Ovary (tissue), 9 donors: ENCODE data around the gene ODF2L. TPM values are rescaled to one million over a fixed set of nuclear protein-coding genes. Genes with fewer than 3 reads are reported as not detected.

Experiments used
- DNase-seq, 5 donors: peaks; one replicate each; pipeline ENCODE4 v3.0.0-alpha.2; 2019 to 2020
- H3K27ac ChIP-seq, 2 donors: fragments of 200-600 bp; one replicate each; pipeline versions ENCODE4 v1.5.1 to v1.8.0; 2019 to 2022
- H3K27me3 ChIP-seq: fragments of 200-600 bp; one replicate; pipeline ENCODE4 v1.8.0; 2022
- H3K36me3 ChIP-seq: fragments of 200-600 bp; sonication (generic); one replicate; pipeline ENCODE4 v1.5.1; 2019
- H3K4me1 ChIP-seq: one replicate; pipeline ENCODE4 v1.8.1; 2013; ENCODE audit warnings: mild to moderate bottlenecking, moderate library complexity; ENCODE audit not compliant: insufficient read depth
- H3K4me3 ChIP-seq: fragments of 200-600 bp; sonication (generic); one replicate; pipeline ENCODE4 v1.5.1; 2017
- H3K9me3 ChIP-seq, 2 donors: fragments of 200-600 bp in 1 of 2; sonication (generic) in 1 of 2; one replicate each; pipeline versions ENCODE4 v1.5.1 to v1.8.1; 2013 to 2019; ENCODE audit warnings: mild to moderate bottlenecking in 1 of 2, moderate library complexity in 1 of 2
- EP300 ChIP-seq: sonication (generic); formaldehyde crosslinking; IDR thresholded peaks from one replicate; pipeline ENCODE4 v1.6.1; 2017; ENCODE audit warnings: antibody characterized with exemption
- POLR2A ChIP-seq: fragments of 450-650 bp; IDR thresholded peaks from one replicate; pipeline ENCODE4 v1.6.1; 2017; ENCODE audit warnings: antibody characterized with exemption, mild to moderate bottlenecking, moderate library complexity
- WGBS, 3 donors: extraction: QIAGEN DNeasy Blood & Tissue Kit in 1 of 3; methylation state at CpG; one replicate each; pipeline versions ENCODE4 v1.1.5 to v1.1.7; 2013 to 2017; 5-methylcytosine and 5-hydroxymethylcytosine counted together
- intact Hi-C, 4 donors: fragments of 100-400 bp; cut with DNase I; formaldehyde crosslinking; loops; one replicate each; pipeline versions ENCODE4 v1.11.0 to v1.15.1; 2022 to 2023
- polyA plus RNA-seq, 2 donors: library from polyadenylated mRNA; stranded (reverse); fragments of 200-250 nt in 1 of 2; fragments of 350-450 nt in 1 of 2; fragmentation: Illumina TruSeq in 1 of 2; extraction: RNeasy Lipid Tissue Mini Kit (QIAGEN cat#74804) in 1 of 2; gene quantifications; one replicate each; pipeline ENCODE4 v1.2.3, GENCODE V29; 2013 to 2014
- total RNA-seq, 7 donors: library from RNA; depleted of rRNA in 2 of 7; stranded (reverse); fragments of >200 nt in 2 of 7; fragmentation: NEBNext Ultra II Directional in 3 of 7; extraction: Animal tissue kit (Norgen Biotek cat#: 25700) in 3 of 7; gene quantifications; one replicate each; pipeline versions ENCODE4 v1.1.0 to v1.2.4, GENCODE V29; 2016 to 2023
- TF ChIP-seq, protein P1 (sequence below), 3 donors: fragments of 450-650 bp in 2 of 3; fragments of 200-600 bp in 1 of 3; IDR thresholded peaks; one replicate each; pipeline versions ENCODE4 v1.5.1 to v1.8.0; 2016 to 2022; ENCODE audit warnings: antibody characterized with exemption in 3 of 3, mild to moderate bottlenecking in 1 of 3
- donor health status: DM: no; HTN: no; CAD: no; lungs with moderate emphysema.
- donor health status: DM: no; HTN: no; CAD: no.
- donor health status: Bipolar disorder and iron deficiency.
- donor health status: DM: yes; HTN: yes; CAD: no.
- donor health status: DM: no; HTN: no; CAD: no.
- donor health status: DM: yes; HTN: yes; CAD: no.

ODF2L gene
- total and polyA plus RNA-seq, 9 donors, result 13.5 to 46.6 (median 31.3) TPM

DNA sequence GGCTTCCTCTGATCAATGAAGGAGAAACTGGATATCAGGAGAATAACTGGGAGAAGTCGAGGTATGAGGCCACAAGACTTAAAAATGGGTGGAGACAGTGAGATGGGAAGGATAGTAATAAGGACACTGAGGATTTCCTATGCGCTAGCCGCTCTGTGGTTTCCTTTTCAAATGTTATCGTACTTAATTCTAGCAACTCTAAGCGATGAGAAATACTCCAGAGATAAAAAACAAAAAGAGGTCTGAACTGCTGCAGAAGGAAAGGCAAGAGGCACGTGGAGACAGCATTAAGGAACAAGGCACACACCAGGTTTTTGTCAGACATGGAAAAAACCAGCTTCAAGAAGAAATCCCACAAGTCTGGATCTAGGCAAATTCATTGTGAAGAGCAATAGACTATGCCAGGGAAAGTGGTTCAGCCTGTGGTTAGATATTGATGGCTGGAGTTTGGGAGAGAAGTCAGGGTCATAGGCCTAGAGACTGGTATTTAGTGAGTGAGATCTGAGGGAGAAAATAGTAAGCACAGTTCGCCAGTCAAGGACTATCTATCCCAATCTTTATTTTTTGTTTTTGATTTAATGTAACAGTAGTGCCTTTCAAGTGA is 33.1 kb upstream of the ODF2L start:
- no peaks in the 10 kb centered on the region for H3K36me3 ChIP-seq
- no peaks in the 10 kb centered on the region for H3K27me3 ChIP-seq
- H3K27ac ChIP-seq, result peak overlapping the region in 1 of 2 donors; percentile 65
- no peaks in the 10 kb centered on the region for H3K9me3 ChIP-seq
- no peak for DNase-seq
- peaks cover 1% of the 10 kb centered on the region for H3K4me1 ChIP-seq
- no peak overlapping the region for H3K4me3 ChIP-seq
- intact Hi-C loops, result no loop called here
- TF ChIP-seq EP300, result no peak
- TF ChIP-seq, protein P1, sequence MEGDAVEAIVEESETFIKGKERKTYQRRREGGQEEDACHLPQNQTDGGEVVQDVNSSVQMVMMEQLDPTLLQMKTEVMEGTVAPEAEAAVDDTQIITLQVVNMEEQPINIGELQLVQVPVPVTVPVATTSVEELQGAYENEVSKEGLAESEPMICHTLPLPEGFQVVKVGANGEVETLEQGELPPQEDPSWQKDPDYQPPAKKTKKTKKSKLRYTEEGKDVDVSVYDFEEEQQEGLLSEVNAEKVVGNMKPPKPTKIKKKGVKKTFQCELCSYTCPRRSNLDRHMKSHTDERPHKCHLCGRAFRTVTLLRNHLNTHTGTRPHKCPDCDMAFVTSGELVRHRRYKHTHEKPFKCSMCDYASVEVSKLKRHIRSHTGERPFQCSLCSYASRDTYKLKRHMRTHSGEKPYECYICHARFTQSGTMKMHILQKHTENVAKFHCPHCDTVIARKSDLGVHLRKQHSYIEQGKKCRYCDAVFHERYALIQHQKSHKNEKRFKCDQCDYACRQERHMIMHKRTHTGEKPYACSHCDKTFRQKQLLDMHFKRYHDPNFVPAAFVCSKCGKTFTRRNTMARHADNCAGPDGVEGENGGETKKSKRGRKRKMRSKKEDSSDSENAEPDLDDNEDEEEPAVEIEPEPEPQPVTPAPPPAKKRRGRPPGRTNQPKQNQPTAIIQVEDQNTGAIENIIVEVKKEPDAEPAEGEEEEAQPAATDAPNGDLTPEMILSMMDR (IDR thresholded peaks at IDR 0.05), result no peak
- WGBS, 3 donors, result 73 to 77% (median 77%) methylated on average over 7 of the region's 7 CpGs

DNA sequence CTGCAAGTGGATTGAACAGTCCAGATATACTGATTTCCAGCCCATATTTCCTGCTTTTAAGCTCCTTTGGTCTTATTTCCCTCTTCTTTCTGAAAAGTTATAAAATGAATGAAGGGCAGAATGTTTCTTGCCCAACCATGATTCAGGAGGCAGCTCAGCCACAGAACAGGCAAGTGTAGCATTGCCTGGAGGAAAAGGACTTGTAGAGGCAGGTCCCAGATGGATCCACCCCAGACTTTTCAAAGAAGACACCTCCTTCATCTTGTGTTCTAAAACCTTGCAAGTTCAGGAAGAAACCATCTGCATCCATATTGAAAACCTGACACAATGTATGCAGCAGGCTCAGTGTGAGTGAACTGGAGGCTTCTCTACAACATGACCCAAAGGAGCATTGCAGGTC is 27.8 kb upstream of the ODF2L start, which contains the start of gene CLCA2:
Gene CLCA2, plus strand, starts transcription at position 299 of the 400 bp plus-strand sequence. Its CDS starts 77 bp downstream, at position 376.
- intact Hi-C loops, result no loop called here
- Histone ChIP-seq H3K36me3 (no peaks in the 10 kb centered on the region), H3K9me3 (no peaks in the 10 kb centered on the region), H3K4me1 (no peaks in the 10 kb centered on the region), H3K27ac (no peak within 1 kb of the TSS), H3K4me3 (no peak within 1 kb of the TSS), H3K27me3 (no peaks in the 10 kb centered on the region)
- TF ChIP-seq POLR2A (no peak), EP300 (no peak)
- TF ChIP-seq, protein P1 (IDR thresholded peaks at IDR 0.05), result no peak
- DNase-seq, result no peak

DNA sequence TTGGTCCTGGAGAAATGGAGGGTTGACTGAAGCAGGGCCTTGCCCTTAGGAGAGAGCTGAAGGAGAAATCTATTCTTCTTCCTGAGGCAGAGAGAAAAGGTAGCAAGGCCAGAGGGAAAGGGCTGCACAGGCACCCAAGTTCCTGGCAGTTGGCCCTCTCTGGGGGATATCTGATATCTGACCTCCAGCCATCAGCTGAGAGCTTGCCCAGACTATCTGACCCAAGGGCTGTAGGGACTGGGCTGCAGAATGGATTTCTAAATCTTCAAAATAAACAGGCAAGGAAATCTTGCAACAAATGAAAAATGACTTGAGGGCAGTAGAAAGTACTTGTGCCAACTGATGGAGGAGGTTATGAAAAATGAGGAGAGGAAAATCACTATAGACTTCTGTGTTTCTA is 27.4 kb upstream of the ODF2L start:
- Histone ChIP-seq H3K27me3 (no peaks in the 10 kb centered on the region), H3K27ac (no peak overlapping the region)

DNA sequence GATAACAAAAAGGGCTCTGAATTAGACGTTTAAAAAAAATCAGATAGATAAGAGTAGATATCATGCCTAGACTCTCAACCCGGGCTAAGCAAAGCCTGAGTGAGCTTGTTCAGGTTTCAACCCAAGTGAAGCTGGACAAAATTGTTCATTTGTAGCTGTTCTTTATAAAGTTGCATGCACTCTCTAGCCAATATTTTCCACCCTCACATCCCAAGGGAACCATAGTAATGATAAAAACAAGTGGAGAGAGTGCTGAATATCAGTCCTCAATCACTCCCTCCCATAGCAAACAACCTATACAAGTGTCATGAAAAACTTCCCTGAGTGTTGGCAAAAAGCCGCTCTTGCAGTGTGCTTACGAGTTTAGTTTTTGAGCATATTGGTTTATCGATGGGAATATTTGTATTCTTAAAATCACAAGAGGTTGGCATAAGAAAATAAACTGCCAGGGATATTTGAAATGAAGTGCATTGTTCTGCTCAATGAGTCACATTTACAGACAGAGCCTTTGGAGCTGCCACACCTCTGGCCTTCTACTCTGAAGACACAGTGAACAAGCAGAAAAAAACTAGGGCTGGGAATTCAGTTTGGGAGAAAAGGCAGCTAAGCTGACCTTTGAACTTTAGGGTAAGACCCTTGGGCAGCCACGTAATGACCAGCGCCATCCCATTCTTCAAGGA is 25.6 kb upstream of the ODF2L start:
- no peak overlapping the region for H3K27ac ChIP-seq
- WGBS, 3 donors, result 69 to 75% (median 72%) methylated on average over 7 of the region's 7 CpGs
- H3K9me3 ChIP-seq, result no peaks in the 10 kb centered on the region
- DNase-seq, result no peak
- TF ChIP-seq EP300 (no peak), POLR2A (no peak)
- TF ChIP-seq, protein P1 (IDR thresholded peaks at IDR 0.05), result no peak
- intact Hi-C loops, result no loop called here
- no peaks in the 10 kb centered on the region for H3K4me1 ChIP-seq
- no peaks in the 10 kb centered on the region for H3K36me3 ChIP-seq
- H3K4me3 ChIP-seq, result no peak overlapping the region
- H3K27me3 ChIP-seq, result no peaks in the 10 kb centered on the region

More for the DNA sequence above, 27.4 kb upstream of the ODF2L start:
- DNase-seq, result no peak
- intact Hi-C loops, result no loop called here
- no peaks in the 10 kb centered on the region for H3K36me3 ChIP-seq
- H3K4me1 ChIP-seq, result no peaks in the 10 kb centered on the region
- H3K4me3 ChIP-seq, result no peak overlapping the region
- TF ChIP-seq, protein P1 (IDR thresholded peaks at IDR 0.05), result no peak
- no peak for TF ChIP-seq EP300
- TF ChIP-seq POLR2A, result no peak
- H3K9me3 ChIP-seq, result no peaks in the 10 kb centered on the region
